SU-DHL-6 (cell line): ENCODE data around the gene PKD2.

Source experiments
- CTCF ChIP-seq: fragments of 200-600 bp; sonication (generic); IDR thresholded peaks from one replicate; pipeline ENCODE4 v1.5.1; 2017; ENCODE audit warnings: antibody characterized with exemption, mild to moderate bottlenecking, low read length, moderate library complexity; ENCODE audit not compliant: insufficient read depth, poor library complexity, severe bottlenecking
- EZH2phosphoT487 ChIP-seq: fragments of 200-600 bp; sonication (generic), shearing (Covaris generic); conservative IDR thresholded peaks from 2 replicates; pipeline ENCODE4 v1.6.1; 2018; ENCODE audit warnings: mild to moderate bottlenecking, antibody characterized with exemption, low read length, moderate library complexity, mixed read lengths

DNA sequence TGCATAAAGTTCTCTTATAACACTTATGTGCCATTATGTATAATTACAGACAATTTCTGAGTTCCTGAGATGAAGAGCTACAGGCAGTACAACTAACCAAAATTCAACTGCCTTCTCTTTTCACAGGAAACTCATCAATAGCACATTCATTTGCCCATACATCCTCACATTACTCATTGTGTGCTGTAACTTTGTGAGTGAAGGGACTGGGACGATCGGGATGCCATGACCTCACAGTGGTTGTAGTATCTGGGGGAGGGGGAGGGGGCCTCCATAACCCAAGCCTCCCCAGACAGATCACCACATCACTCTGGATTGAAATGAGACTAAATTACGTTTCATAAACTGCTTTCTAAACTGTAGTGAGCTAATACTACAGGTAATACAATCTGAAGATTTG lies 90.3 kb downstream of the PKD2 start:
- TF ChIP-seq CTCF, result no peak
- no peak for TF ChIP-seq EZH2phosphoT487
